ENCODE results near the gene PCSK4.

GRCh38 chr19:1487576-1488281, 2.4 kb downstream of the PCSK4 start:
- TF ChIP-seq EZH2 (IDR thresholded peaks at IDR 0.05; ENCODE audit: low read depth) (no peak), CTCF (conservative IDR thresholded peaks at IDR 0.05) (no peak)
